Measurements from ENCODE around the gene USP16.

DNA sequence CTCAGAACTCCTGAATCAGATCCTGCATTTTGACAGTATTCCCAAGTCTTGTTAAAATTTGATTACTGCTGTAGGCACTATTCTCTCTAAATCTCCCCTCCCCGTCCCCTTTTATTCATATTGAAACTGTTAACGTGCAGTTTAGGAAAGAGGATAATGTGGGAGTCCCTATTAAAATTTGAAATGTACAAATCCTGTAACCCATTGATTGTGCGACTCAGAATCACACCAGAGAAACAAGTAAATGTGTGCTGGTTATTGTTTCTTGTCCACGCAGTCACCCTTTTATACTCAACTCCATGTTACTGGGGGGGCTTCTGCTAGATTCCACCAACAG, 31.2 kb upstream of the USP16 start:
- TF ChIP-seq CSDC2 (CRISPR knock-in tag; IDR thresholded peaks at IDR 0.05) (no peak), PATZ1 (CRISPR knock-in tag; IDR thresholded peaks at IDR 0.05; ENCODE audit: borderline replicate concordance) (no peak), ZNF70 (CRISPR knock-in tag; IDR thresholded peaks at IDR 0.05) (no peak), TCF4 (CRISPR knock-in tag; IDR thresholded peaks at IDR 0.05; ENCODE audit: borderline replicate concordance) (no peak), ZFP30 (CRISPR knock-in tag; IDR thresholded peaks at IDR 0.05) (no peak), ZNF8 (CRISPR knock-in tag; IDR thresholded peaks at IDR 0.05) (no peak), BACH2 (CRISPR knock-in tag; IDR thresholded peaks at IDR 0.05; ENCODE audit: borderline replicate concordance) (no peak)
- TF ChIP-seq, protein P1, sequence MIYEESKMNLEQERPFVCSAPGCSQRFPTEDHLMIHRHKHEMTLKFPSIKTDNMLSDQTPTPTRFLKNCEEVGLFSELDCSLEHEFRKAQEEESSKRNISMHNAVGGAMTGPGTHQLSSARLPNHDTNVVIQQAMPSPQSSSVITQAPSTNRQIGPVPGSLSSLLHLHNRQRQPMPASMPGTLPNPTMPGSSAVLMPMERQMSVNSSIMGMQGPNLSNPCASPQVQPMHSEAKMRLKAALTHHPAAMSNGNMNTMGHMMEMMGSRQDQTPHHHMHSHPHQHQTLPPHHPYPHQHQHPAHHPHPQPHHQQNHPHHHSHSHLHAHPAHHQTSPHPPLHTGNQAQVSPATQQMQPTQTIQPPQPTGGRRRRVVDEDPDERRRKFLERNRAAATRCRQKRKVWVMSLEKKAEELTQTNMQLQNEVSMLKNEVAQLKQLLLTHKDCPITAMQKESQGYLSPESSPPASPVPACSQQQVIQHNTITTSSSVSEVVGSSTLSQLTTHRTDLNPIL (CRISPR knock-in tag; IDR thresholded peaks at IDR 0.05; ENCODE audit: low read depth) = no peak
